Trophoblast cell (in vitro differentiated cells and primary cell): Measurements from ENCODE around the gene TAF13.
"Not testable (repeated sequence)": the region's sequence is repeated elsewhere in the genome, so short reads cannot be mapped to it uniquely, and the experiment has no call there.

Experiments used
- DNase-seq, 2 donors: peaks; one replicate each; pipeline ENCODE4 v3.0.0-alpha.2; 2016
- H2AFZ ChIP-seq: 2 replicates; pipeline ENCODE4 v1.6.1; 2013; ENCODE audit warnings: low read length, moderate library complexity, mild to moderate bottlenecking; ENCODE audit not compliant: insufficient read depth, poor library complexity
- H2AK5ac ChIP-seq: 2 replicates; pipeline ENCODE4 v1.6.1; 2013; ENCODE audit warnings: mild to moderate bottlenecking, low read length
- H2BK120ac ChIP-seq: 2 replicates; pipeline ENCODE4 v1.6.1; 2013; ENCODE audit warnings: low read length, mild to moderate bottlenecking, moderate library complexity; ENCODE audit not compliant: insufficient read depth, poor library complexity
- H2BK12ac ChIP-seq: 2 replicates; pipeline ENCODE4 v1.6.1; 2013; ENCODE audit warnings: mild to moderate bottlenecking, low read length, moderate library complexity
- H2BK5ac ChIP-seq: 2 replicates; pipeline ENCODE4 v1.6.1; 2013; ENCODE audit warnings: low read length, low read depth, moderate library complexity, mild to moderate bottlenecking; ENCODE audit not compliant: poor library complexity
- H3K14ac ChIP-seq: 2 replicates; pipeline ENCODE4 v1.6.1; 2013; ENCODE audit warnings: mild to moderate bottlenecking, low read length
- H3K18ac ChIP-seq: 2 replicates; pipeline ENCODE4 v1.6.1; 2013; ENCODE audit warnings: mild to moderate bottlenecking, low read length
- H3K23ac ChIP-seq: 2 replicates; pipeline ENCODE4 v1.6.1; 2013; ENCODE audit warnings: low read length
- H3K27ac ChIP-seq: 2 replicates; pipeline ENCODE4 v1.5.1; 2013; ENCODE audit warnings: low read depth, mild to moderate bottlenecking, inconsistent platforms, low read length, moderate library complexity
- H3K27me3 ChIP-seq: 2 replicates; pipeline ENCODE4 v1.6.1; 2013; ENCODE audit warnings: inconsistent platforms, mild to moderate bottlenecking, low read length, moderate library complexity; ENCODE audit not compliant: insufficient read depth
- H3K36me3 ChIP-seq, 2 experiments: 1 replicate in 1 of 2; 2 replicates in 1 of 2; pipeline ENCODE4 v1.6.1; 2013; ENCODE audit warnings: low read length in 2 of 2, mild to moderate bottlenecking in 2 of 2, moderate library complexity in 1 of 2; ENCODE audit not compliant: insufficient read depth in 2 of 2, control insufficient read depth in 1 of 2
- H3K4ac ChIP-seq: 2 replicates; pipeline ENCODE4 v1.6.1; 2013; ENCODE audit warnings: low read depth, mild to moderate bottlenecking, low read length, moderate library complexity
- H3K4me1 ChIP-seq, 2 experiments: 1 replicate in 1 of 2; 2 replicates in 1 of 2; pipeline ENCODE4 v1.6.1; 2013; ENCODE audit warnings: low read length in 2 of 2, mild to moderate bottlenecking in 2 of 2, moderate library complexity in 1 of 2; ENCODE audit not compliant: insufficient read depth in 2 of 2, control insufficient read depth in 1 of 2
- H3K4me2 ChIP-seq: 2 replicates; pipeline ENCODE4 v1.6.1; 2013; ENCODE audit warnings: inconsistent platforms, mild to moderate bottlenecking, low read length, moderate library complexity
- H3K4me3 ChIP-seq: 2 replicates; pipeline ENCODE4 v1.5.1; 2013; ENCODE audit warnings: mild to moderate bottlenecking, low read depth, low read length, inconsistent platforms
- H3K79me1 ChIP-seq: one replicate; pipeline ENCODE4 v1.6.1; 2013; ENCODE audit warnings: low read length
- H3K79me2 ChIP-seq: 2 replicates; pipeline ENCODE4 v1.6.1; 2013; ENCODE audit warnings: low read length, mild to moderate bottlenecking; ENCODE audit not compliant: control insufficient read depth, insufficient read depth, poor library complexity
- H3K9ac ChIP-seq: 2 replicates; pipeline ENCODE4 v1.6.1; 2013; ENCODE audit warnings: mild to moderate bottlenecking, low read length
- H3K9me3 ChIP-seq: 2 replicates; pipeline ENCODE4 v1.6.1; 2013; ENCODE audit warnings: low read depth, mild to moderate bottlenecking, control low read depth, inconsistent platforms, low read length; ENCODE audit not compliant: insufficient read depth
- H4K12ac ChIP-seq: 2 replicates; pipeline ENCODE4 v1.6.1; 2013; ENCODE audit warnings: low read depth, mild to moderate bottlenecking, low read length, moderate library complexity
- H4K8ac ChIP-seq: 2 replicates; pipeline ENCODE4 v1.6.1; 2013; ENCODE audit warnings: low read depth, mild to moderate bottlenecking, low read length, moderate library complexity
- H4K91ac ChIP-seq: one replicate; pipeline ENCODE4 v1.6.1; 2013; ENCODE audit warnings: low read depth, mild to moderate bottlenecking, low read length, moderate library complexity
- WGBS: extraction: QIAGEN DNeasy Blood & Tissue Kit; methylation state at CpG from one replicate; pipeline ENCODE4 v1.1.7; 2013; ENCODE audit warnings: missing lambda C conversion rate; ENCODE audit not compliant: insufficient read length, insufficient coverage; ENCODE audit errors: extremely low coverage; 5-methylcytosine and 5-hydroxymethylcytosine counted together

Gene TAF13

GRCh38 chr1:109040989-109041620, 34.7 kb downstream of the TAF13 start:
- Histone ChIP-seq H2AFZ (peak overlapping the region; percentile 94), H2BK120ac (no peak overlapping the region)

DNA sequence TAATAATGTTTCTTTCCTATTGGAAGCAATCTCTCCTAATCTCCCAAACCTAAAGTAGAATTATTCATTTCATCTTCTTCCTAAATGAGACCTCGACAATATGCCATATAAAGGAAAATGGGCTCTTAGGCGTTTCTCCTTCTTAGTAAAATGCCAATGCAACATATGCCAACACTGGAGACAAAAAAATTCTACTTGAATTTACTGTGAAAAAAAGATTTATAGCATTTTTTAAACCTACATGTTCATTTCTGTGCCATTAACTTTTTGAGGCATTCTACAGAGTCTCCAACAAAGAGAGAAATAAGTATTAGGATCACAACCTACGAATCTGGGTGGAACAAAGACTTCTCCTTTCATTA, 35.2 kb downstream of the TAF13 start:
- H2AFZ ChIP-seq = no peak overlapping the region
- no peak overlapping the region for H2BK12ac ChIP-seq
- no peaks in the 10 kb centered on the region for H3K4me1 ChIP-seq
- no peak for DNase-seq
- H4K91ac ChIP-seq = no peak overlapping the region
- no peak overlapping the region for H3K18ac ChIP-seq
- no peak overlapping the region for H3K4me3 ChIP-seq
- H3K4ac ChIP-seq = no peak overlapping the region
- WGBS = no CpG with 5 or more reads among the region's 3 CpGs
- no peaks in the 10 kb centered on the region for H3K36me3 ChIP-seq
- H3K4me2 ChIP-seq = peak overlapping the region; percentile 74
- H4K12ac ChIP-seq = no peak overlapping the region
- no peaks in the 10 kb centered on the region for H3K27me3 ChIP-seq
- H2AK5ac ChIP-seq = no peak overlapping the region
- H3K14ac ChIP-seq = no peak overlapping the region
- H2BK120ac ChIP-seq = no peak overlapping the region
- no peak overlapping the region for H3K27ac ChIP-seq
- H3K9me3 ChIP-seq = no peaks in the 10 kb centered on the region
- H3K79me1 ChIP-seq = peaks cover 6% of the 10 kb centered on the region
- no peak overlapping the region for H2BK5ac ChIP-seq
- peaks cover 7% of the 10 kb centered on the region for H3K79me2 ChIP-seq
- no peak overlapping the region for H4K8ac ChIP-seq
- H3K9ac ChIP-seq = no peak overlapping the region
- no peak overlapping the region for H3K23ac ChIP-seq

More at GRCh38 chr1:109040989-109041620, 34.7 kb downstream of the TAF13 start:
- peak overlapping the region; percentile 56 for H3K4ac ChIP-seq
- H3K4me1 ChIP-seq = no peaks in the 10 kb centered on the region
- peak overlapping the region; percentile 12 for H4K8ac ChIP-seq
- peak overlapping the region; percentile 87 for H3K4me3 ChIP-seq
- peak overlapping the region; percentile 74 for H3K4me2 ChIP-seq
- no peaks in the 10 kb centered on the region for H3K9me3 ChIP-seq
- H4K91ac ChIP-seq = peak overlapping the region; percentile 19
- peaks cover 6% of the 10 kb centered on the region for H3K79me1 ChIP-seq
- peaks cover 7% of the 10 kb centered on the region for H3K79me2 ChIP-seq
- peak in 1 of 2 donors; percentile 17 for DNase-seq
- no peak overlapping the region for H2BK12ac ChIP-seq
- no peak overlapping the region for H3K27ac ChIP-seq
- no peak overlapping the region for H2BK5ac ChIP-seq
- peak overlapping the region; percentile 65 for H3K9ac ChIP-seq
- no peaks in the 10 kb centered on the region for H3K36me3 ChIP-seq
- no CpG with 5 or more reads among the region's 44 CpGs for WGBS
- H3K23ac ChIP-seq = no peak overlapping the region
- no peak overlapping the region for H4K12ac ChIP-seq
- H3K14ac ChIP-seq = peak overlapping the region; percentile 49
- H3K18ac ChIP-seq = peak overlapping the region; percentile 46
- H2AK5ac ChIP-seq = peak overlapping the region; percentile 18
- H3K27me3 ChIP-seq = no peaks in the 10 kb centered on the region

DNA sequence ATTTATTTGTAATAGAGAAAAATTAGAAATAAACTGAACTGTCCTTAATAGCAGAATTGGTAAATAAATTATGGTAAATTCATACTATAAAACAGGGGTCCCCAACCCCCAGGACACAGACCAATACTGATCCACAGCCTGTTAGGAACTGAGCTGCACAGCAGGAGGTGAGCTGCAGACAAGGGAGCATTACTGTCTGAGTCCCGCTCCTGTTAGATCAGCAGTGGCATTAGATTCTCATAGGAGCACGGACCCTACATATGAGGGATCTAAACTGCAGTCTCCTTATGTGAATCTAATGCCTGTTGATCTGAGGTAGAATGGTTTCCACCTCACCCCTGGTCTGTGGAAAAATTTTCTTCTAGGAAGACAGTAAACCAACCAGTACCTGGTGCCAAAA, 41.4 kb downstream of the TAF13 start:
- Histone ChIP-seq H4K12ac (no peak overlapping the region), H3K18ac (no peak overlapping the region), H2BK5ac (no peak overlapping the region), H3K4me1 (no peaks in the 10 kb centered on the region), H2AFZ (no peak overlapping the region), H3K4me3 (no peak overlapping the region), H3K23ac (no peak overlapping the region), H2BK120ac (no peak overlapping the region), H3K4me2 (no peak overlapping the region), H4K91ac (no peak overlapping the region), H4K8ac (no peak overlapping the region), H3K4ac (no peak overlapping the region), H2BK12ac (no peak overlapping the region), H2AK5ac (no peak overlapping the region), H3K36me3 (no peaks in the 10 kb centered on the region), H3K79me2 (no peaks in the 10 kb centered on the region), H3K14ac (no peak overlapping the region), H3K9me3 (no peaks in the 10 kb centered on the region), H3K27ac (no peak overlapping the region), H3K79me1 (no peaks in the 10 kb centered on the region), H3K27me3 (no peaks in the 10 kb centered on the region), H3K9ac (no peak overlapping the region)
- DNase-seq = no peak
- no CpG with 5 or more reads among the region's 2 CpGs for WGBS

- H3K4me2 ChIP-seq, H2BK5ac ChIP-seq, H3K9me3 ChIP-seq, H3K79me2 ChIP-seq, H2BK12ac ChIP-seq, H3K4me3 ChIP-seq, H3K14ac ChIP-seq, H3K27ac ChIP-seq, H3K4ac ChIP-seq, H4K12ac ChIP-seq, H2BK120ac ChIP-seq, H4K8ac ChIP-seq, H3K79me1 ChIP-seq, DNase-seq, H3K9ac ChIP-seq, H3K27me3 ChIP-seq, H3K23ac ChIP-seq, H2AK5ac ChIP-seq, H3K18ac ChIP-seq, H4K91ac ChIP-seq, H2AFZ ChIP-seq, H3K36me3 ChIP-seq, H3K4me1 ChIP-seq: not testable (repeated sequence)
- WGBS = no CpG with 5 or more reads among the region's 8 CpGs
Measured at GRCh38 chr1:109029493-109029892, 46.3 kb downstream of the TAF13 start.
